Osteocyte (in vitro differentiated cells): Measurements from ENCODE around the gene UST. TPM values are rescaled to one million over a fixed set of nuclear protein-coding genes. Genes with fewer than 3 reads are reported as not detected.
A peak's percentile ranks its signal among the peaks of the same experiment; 100 is the strongest.

Experiments
- DNase-seq: peaks from one replicate; pipeline ENCODE4 v3.0.0; 2021; ENCODE audit warnings: mixed read lengths; ENCODE audit not compliant: unreplicated experiment; ENCODE audit errors: extremely low spot score
- H3K27ac Mint-ChIP-seq: one replicate; pipeline ENCODE4 v1.8.0; 2021; ENCODE audit warnings: mild to moderate bottlenecking, mixed read lengths; ENCODE audit not compliant: unreplicated experiment
- H3K27me3 Mint-ChIP-seq: one replicate; pipeline ENCODE4 v1.8.0; 2021; ENCODE audit warnings: mixed read lengths; ENCODE audit not compliant: unreplicated experiment
- H3K36me3 Mint-ChIP-seq: one replicate; pipeline ENCODE4 v1.8.0; 2021; ENCODE audit warnings: mixed read lengths; ENCODE audit not compliant: unreplicated experiment
- H3K4me1 Mint-ChIP-seq: one replicate; pipeline ENCODE4 v1.8.0; 2021; ENCODE audit warnings: mixed read lengths; ENCODE audit not compliant: unreplicated experiment
- H3K4me3 Mint-ChIP-seq: one replicate; pipeline ENCODE4 v1.8.0; 2021; ENCODE audit warnings: mild to moderate bottlenecking, moderate library complexity, mixed read lengths; ENCODE audit not compliant: unreplicated experiment
- H3K9me3 Mint-ChIP-seq: one replicate; pipeline ENCODE4 v1.8.0; 2021; ENCODE audit warnings: mixed read lengths; ENCODE audit not compliant: unreplicated experiment
- total RNA-seq: library from RNA; stranded (reverse); gene quantifications from 2 replicates; pipeline ENCODE4 v1.2.1, GENCODE V29; 2021
- TF ChIP-seq, protein P1 (sequence below): fragments of 200-600 bp; sonication (generic); IDR thresholded peaks from 2 replicates; pipeline ENCODE4 v1.5.0; 2021; ENCODE audit warnings: antibody characterized with exemption, mild to moderate bottlenecking, moderate library complexity

UST gene
- total RNA-seq, 1 donor from 2014 or later = 15.7 TPM

DNA sequence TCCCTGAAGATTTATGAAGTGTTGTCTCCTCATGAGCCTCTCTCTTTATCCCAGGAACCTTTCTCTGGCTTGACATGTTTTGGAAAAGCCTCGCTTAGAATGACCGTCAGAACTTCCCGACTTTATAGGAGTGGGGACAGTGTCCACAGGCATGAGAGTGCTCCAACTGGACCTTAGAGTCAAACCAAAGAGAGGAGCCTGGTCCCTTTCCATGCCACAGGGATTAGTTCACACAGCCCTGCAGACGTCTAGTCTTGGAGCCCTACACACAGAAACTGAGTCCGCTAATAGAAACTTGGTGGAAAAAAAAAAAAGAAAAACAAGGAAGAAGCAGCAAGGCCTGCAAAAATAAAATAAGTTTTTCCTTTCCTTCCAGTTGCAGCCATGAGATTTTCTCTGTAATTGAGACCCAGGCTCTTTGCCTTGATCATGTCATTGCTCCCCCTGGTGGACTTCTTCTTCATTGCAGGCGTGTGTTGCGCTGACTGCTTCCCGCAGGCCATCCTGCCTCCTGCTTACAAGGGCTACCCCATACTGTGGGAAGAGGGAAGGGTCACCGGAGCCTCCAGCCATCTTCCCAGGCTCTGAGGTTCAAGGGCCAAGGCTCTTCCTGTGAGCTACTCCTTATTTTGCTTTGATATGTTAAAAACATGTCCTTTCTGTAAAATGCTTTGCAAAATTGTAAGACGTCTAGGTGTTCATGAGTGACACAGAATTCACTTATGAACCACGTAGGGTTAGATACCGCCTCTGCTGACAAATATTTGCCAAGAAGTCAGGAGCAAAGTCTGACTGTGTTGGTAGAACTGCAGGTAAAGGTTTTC, 201.0 kb downstream of the UST start:
- H3K9me3 Mint-ChIP-seq = no peaks in the 10 kb centered on the region
- H3K27ac Mint-ChIP-seq = peak overlapping the region; percentile 61
- peak; percentile 93 for DNase-seq
- TF ChIP-seq, protein P1, sequence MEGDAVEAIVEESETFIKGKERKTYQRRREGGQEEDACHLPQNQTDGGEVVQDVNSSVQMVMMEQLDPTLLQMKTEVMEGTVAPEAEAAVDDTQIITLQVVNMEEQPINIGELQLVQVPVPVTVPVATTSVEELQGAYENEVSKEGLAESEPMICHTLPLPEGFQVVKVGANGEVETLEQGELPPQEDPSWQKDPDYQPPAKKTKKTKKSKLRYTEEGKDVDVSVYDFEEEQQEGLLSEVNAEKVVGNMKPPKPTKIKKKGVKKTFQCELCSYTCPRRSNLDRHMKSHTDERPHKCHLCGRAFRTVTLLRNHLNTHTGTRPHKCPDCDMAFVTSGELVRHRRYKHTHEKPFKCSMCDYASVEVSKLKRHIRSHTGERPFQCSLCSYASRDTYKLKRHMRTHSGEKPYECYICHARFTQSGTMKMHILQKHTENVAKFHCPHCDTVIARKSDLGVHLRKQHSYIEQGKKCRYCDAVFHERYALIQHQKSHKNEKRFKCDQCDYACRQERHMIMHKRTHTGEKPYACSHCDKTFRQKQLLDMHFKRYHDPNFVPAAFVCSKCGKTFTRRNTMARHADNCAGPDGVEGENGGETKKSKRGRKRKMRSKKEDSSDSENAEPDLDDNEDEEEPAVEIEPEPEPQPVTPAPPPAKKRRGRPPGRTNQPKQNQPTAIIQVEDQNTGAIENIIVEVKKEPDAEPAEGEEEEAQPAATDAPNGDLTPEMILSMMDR = peak; percentile 93
- H3K4me1 Mint-ChIP-seq = peaks cover 22% of the 10 kb centered on the region
- H3K4me3 Mint-ChIP-seq = no peak overlapping the region
- no peaks in the 10 kb centered on the region for H3K36me3 Mint-ChIP-seq
- no peaks in the 10 kb centered on the region for H3K27me3 Mint-ChIP-seq

DNA sequence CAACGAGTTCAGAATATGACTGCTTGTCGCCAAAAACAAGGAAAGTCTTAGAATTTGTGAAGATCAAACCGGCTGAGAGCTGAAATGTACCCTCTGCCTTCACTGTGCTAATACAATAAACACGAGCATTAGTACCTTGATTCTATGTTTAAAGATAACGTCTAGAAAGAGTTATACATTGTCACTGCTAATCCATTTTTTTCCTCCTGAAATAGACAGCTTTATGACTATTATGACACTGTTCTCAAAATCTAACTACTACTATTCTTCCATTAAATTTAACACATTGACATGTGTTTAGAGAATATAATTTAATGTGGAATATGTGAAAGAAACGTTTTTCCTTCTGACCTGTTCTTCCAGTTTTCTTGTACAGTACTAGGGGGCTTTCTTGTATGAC, 204.8 kb downstream of the UST start:
- Mint-ChIP-seq H3K9me3 (no peaks in the 10 kb centered on the region), H3K27me3 (no peaks in the 10 kb centered on the region), H3K4me1 (peaks cover 20% of the 10 kb centered on the region), H3K27ac (no peak overlapping the region), H3K36me3 (peaks cover 5% of the 10 kb centered on the region), H3K4me3 (no peak overlapping the region)
- TF ChIP-seq, protein P1 = no peak
- DNase-seq = no peak

DNA sequence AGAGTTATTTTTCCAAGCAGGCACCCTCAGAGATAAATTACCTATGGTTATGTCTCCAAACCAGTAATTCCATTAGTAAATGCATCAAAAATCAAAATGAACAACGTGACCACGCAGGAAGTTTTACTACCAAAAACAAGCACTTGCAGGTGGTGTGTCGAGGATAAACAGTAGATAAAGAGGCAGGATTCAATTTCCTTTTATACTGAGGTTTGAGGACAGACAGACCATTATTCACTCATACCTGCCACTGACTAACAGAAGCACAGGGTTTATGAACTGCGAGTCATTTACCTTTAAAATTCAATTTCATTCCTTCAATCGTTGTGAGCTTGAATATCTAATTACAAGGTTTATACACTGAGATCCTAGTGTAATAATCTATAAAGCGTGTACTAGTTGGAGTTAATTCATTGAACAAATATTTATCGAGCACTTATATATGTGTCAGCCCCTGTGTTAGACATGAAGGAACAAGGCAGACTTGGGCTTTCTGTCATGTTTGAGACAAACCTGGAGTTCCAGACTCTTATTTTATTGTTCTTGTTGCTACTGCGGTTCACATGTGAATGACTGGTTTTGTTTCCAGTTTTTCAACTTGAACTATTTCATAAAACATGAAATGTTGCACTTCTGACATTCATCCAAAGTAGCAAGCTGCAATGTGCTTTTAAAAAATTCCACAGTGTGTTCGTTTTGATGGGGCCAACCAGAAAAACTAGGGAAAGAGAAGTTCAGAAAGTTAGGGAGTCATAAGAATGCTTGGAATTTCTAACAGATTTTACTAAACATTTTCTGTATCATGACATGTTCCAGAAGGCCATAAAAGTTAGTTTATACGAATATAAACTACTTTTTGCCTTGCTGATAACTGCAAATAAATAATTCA, 205.6 kb downstream of the UST start:
- TF ChIP-seq, protein P1 = no peak
- peak overlapping the region; percentile 54 for H3K27ac Mint-ChIP-seq
- no peak overlapping the region for H3K4me3 Mint-ChIP-seq
- H3K4me1 Mint-ChIP-seq = peaks cover 20% of the 10 kb centered on the region
- peaks cover 5% of the 10 kb centered on the region for H3K36me3 Mint-ChIP-seq
- no peak for DNase-seq
- no peaks in the 10 kb centered on the region for H3K9me3 Mint-ChIP-seq
- no peaks in the 10 kb centered on the region for H3K27me3 Mint-ChIP-seq

DNA sequence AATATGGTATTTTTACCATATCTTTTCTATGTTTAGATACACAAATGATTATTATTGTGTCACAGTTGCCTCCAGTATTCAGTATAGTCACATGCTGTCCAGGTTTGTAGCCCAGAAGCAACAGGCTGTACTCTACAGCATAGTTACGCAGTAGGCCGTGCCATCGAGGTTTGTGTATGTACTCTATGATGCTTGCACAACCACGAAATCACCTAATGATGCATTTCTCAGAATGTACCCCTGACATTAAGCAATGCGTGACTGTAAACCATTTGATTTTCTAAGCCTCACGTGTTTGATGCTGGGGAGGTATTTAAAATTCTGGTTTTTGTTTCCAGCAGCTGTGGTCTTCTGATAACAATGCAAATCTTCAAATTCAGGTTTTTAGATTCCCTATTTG, 207.6 kb downstream of the UST start:
- H3K4me3 Mint-ChIP-seq = no peak overlapping the region

More for the DNA sequence above, 207.6 kb downstream of the UST start:
- Mint-ChIP-seq H3K27ac (no peak overlapping the region), H3K36me3 (peaks cover 5% of the 10 kb centered on the region), H3K4me1 (peaks cover 13% of the 10 kb centered on the region), H3K27me3 (no peaks in the 10 kb centered on the region), H3K9me3 (no peaks in the 10 kb centered on the region)
- TF ChIP-seq, protein P1 = no peak
- no peak for DNase-seq
